PC-9 (cell line): ENCODE results near the gene LMOD1. TPM values are rescaled to one million over a fixed set of nuclear protein-coding genes. Genes with fewer than 3 reads are reported as not detected.

ENCODE experiments used
- BruUV-seq: library from RNA; stranded (reverse); fragments of 400-500 nt; replicated peaks from 2 replicates; lab custom pipeline; 2021; lab: Mats Ljungman, UMichigan
- CTCF ChIA-PET: fragments of 300-600 bp; sonication (Branson Sonifier 250); formaldehyde crosslinking; loops from one replicate; lab custom pipeline; 2022; ENCODE audit warnings: antibody characterized with exemption; lab: Charles Lee
- POLR2A ChIA-PET: fragments of 300-600 bp; sonication (Branson Sonifier 250); formaldehyde crosslinking; loops from one replicate; lab custom pipeline; 2022; ENCODE audit warnings: antibody characterized with exemption; ENCODE audit not compliant: unreplicated experiment; lab: Charles Lee
- DNase-seq, 2 experiments: peaks; one replicate each; pipeline versions ENCODE4 v3.0.0 to v3.0.0-alpha.2; 2015 to 2022; ENCODE audit warnings: mixed read lengths in 1 of 2
- H2AFZ ChIP-seq: fragments of 200-600 bp; sonication (generic); 2 replicates; pipeline ENCODE4 v1.8.1; 2017; ENCODE audit warnings: antibody characterized with exemption
- H3F3A ChIP-seq: fragments of 200-600 bp; sonication (generic); 2 replicates; pipeline ENCODE4 v1.8.1; 2017; ENCODE audit warnings: antibody characterized with exemption, mild to moderate bottlenecking, low read depth; ENCODE audit not compliant: insufficient read depth
- H3K27ac ChIP-seq: fragments of 200-600 bp; sonication (generic); 2 replicates; pipeline ENCODE4 v1.6.1; 2016; ENCODE audit warnings: mixed run types
- H3K27me3 ChIP-seq: fragments of 200-600 bp; sonication (generic); 2 replicates; pipeline ENCODE4 v1.6.1; 2016; ENCODE audit warnings: low read depth, mixed run types; ENCODE audit not compliant: insufficient read depth
- H3K36me3 ChIP-seq: fragments of 200-600 bp; sonication (generic); 2 replicates; pipeline ENCODE4 v1.6.1; 2016; ENCODE audit warnings: low read depth, mixed run types
- H3K4me1 ChIP-seq: fragments of 200-600 bp; sonication (generic); replicated peaks from 2 replicates; pipeline ENCODE4 v1.6.1; 2016; ENCODE audit warnings: mixed run types; ENCODE audit not compliant: insufficient read depth
- H3K4me2 ChIP-seq: fragments of 200-600 bp; sonication (generic); 2 replicates; pipeline ENCODE4 v1.6.1; 2017; ENCODE audit warnings: mixed run types
- H3K4me3 ChIP-seq: fragments of 200-600 bp; sonication (generic); 2 replicates; pipeline ENCODE4 v1.6.1; 2016; ENCODE audit warnings: mixed run types
- H3K79me2 ChIP-seq: fragments of 200-600 bp; sonication (generic); 2 replicates; pipeline ENCODE4 v1.6.1; 2017; ENCODE audit warnings: low read depth, mixed run types
- H3K9me2 ChIP-seq: fragments of 200-600 bp; sonication (generic); 2 replicates; pipeline ENCODE4 v1.8.1; 2017; ENCODE audit warnings: mild to moderate bottlenecking; ENCODE audit not compliant: insufficient read depth
- H3K9me3 ChIP-seq: fragments of 200-600 bp; sonication (generic); 2 replicates; pipeline ENCODE4 v1.8.1; 2016; ENCODE audit warnings: low read depth; ENCODE audit not compliant: insufficient read depth
- H4K20me1 ChIP-seq: fragments of 200-600 bp; sonication (generic); 2 replicates; pipeline ENCODE4 v1.8.1; 2017; ENCODE audit not compliant: insufficient read depth
- EZH2 ChIP-seq: fragments of 200-600 bp; sonication (generic); IDR thresholded peaks from 2 replicates; pipeline ENCODE4 v1.8.0; 2017; ENCODE audit warnings: antibody characterized with exemption, low read depth
- intact Hi-C: fragments of 100-400 bp; cut with micrococcal nuclease; formaldehyde crosslinking; loops from one replicate; pipeline ENCODE4 v1.10.0; 2022; ENCODE audit not compliant: unreplicated experiment
- total RNA-seq: library from RNA; stranded (reverse); gene quantifications from 2 replicates; pipeline ENCODE4 v1.2.3, GENCODE V29; 2021
- TF ChIP-seq, protein P1 (sequence below): fragments of 200-600 bp; sonication (generic); conservative IDR thresholded peaks from 2 replicates; pipeline ENCODE4 v1.6.1; 2017; ENCODE audit warnings: mixed run types, antibody characterized with exemption, mild to moderate bottlenecking, moderate library complexity

LMOD1 gene
- total RNA-seq, 1 experiment from 2014 or later = 0.74 TPM

- Histone ChIP-seq H3K4me3 (no peak overlapping the region), H3K36me3 (peaks cover 8% of the 10 kb centered on the region; the same call in 1 of the 2 replicates), H3K9me2 (no peaks in the 10 kb centered on the region), H3K4me2 (no peak overlapping the region), H3K27ac (no peak overlapping the region), H4K20me1 (no peaks in the 10 kb centered on the region), H3K27me3 (no peaks in the 10 kb centered on the region), H3K79me2 (peaks cover 35% of the 10 kb centered on the region), H2AFZ (no peak overlapping the region), H3K9me3 (no peaks in the 10 kb centered on the region), H3K4me1 (peaks cover 9% of the 10 kb centered on the region), H3F3A (peaks cover 9% of the 10 kb centered on the region; the same call in 1 of the 2 replicates)
- no peak for DNase-seq
- CTCF ChIA-PET = interaction anchor here (0.6 kb wide), 1 partner anchor 503 kb away, joined by 4 read pairs; no protein-coding TSS in a partner anchor
- intact Hi-C loops = no loop called here
- POLR2A ChIA-PET = no interaction called here
- BruUV-seq = no TSS peak
- TF ChIP-seq, protein P1, sequence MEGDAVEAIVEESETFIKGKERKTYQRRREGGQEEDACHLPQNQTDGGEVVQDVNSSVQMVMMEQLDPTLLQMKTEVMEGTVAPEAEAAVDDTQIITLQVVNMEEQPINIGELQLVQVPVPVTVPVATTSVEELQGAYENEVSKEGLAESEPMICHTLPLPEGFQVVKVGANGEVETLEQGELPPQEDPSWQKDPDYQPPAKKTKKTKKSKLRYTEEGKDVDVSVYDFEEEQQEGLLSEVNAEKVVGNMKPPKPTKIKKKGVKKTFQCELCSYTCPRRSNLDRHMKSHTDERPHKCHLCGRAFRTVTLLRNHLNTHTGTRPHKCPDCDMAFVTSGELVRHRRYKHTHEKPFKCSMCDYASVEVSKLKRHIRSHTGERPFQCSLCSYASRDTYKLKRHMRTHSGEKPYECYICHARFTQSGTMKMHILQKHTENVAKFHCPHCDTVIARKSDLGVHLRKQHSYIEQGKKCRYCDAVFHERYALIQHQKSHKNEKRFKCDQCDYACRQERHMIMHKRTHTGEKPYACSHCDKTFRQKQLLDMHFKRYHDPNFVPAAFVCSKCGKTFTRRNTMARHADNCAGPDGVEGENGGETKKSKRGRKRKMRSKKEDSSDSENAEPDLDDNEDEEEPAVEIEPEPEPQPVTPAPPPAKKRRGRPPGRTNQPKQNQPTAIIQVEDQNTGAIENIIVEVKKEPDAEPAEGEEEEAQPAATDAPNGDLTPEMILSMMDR = no peak
- no peak for TF ChIP-seq EZH2
Observed at GRCh38 chr1:201988601-201989000, 42.3 kb upstream of the LMOD1 start.

- no peak overlapping the region for H3K4me3 ChIP-seq
- H3K27ac ChIP-seq = no peak overlapping the region
- no peaks in the 10 kb centered on the region for H3K9me3 ChIP-seq
- no peaks in the 10 kb centered on the region for H4K20me1 ChIP-seq
- ChIA-PET CTCF (no interaction called here), POLR2A (interaction anchor here (0.6 kb wide), 1 partner anchor 14 kb away, joined by 11 read pairs; no protein-coding TSS in a partner anchor)
- no peak for DNase-seq
- TF ChIP-seq, protein P1 = no peak
- TF ChIP-seq EZH2 = no peak
- peaks cover 14% of the 10 kb centered on the region for H3K4me1 ChIP-seq
- H2AFZ ChIP-seq = no peak overlapping the region
- peaks cover 13% of the 10 kb centered on the region; the same call in 1 of the 2 replicates for H3F3A ChIP-seq
- H3K4me2 ChIP-seq = no peak overlapping the region
- no TSS peak for BruUV-seq
- intact Hi-C loops = no loop called here
- no peaks in the 10 kb centered on the region for H3K27me3 ChIP-seq
- H3K9me2 ChIP-seq = no peaks in the 10 kb centered on the region
- peaks cover 8% of the 10 kb centered on the region; the same call in 1 of the 2 replicates for H3K36me3 ChIP-seq
- H3K79me2 ChIP-seq = peaks cover 39% of the 10 kb centered on the region
Observed at GRCh38 chr1:201985355-201985754, 39.0 kb upstream of the LMOD1 start.

- intact Hi-C loops = no loop called here
- CTCF ChIA-PET = interaction anchor here (0.6 to 0.7 kb wide), 2 partner anchors 29 to 98 kb away, joined by 4 read pairs; no protein-coding TSS in a partner anchor
- Histone ChIP-seq H3K4me1 (peaks cover 14% of the 10 kb centered on the region), H4K20me1 (no peaks in the 10 kb centered on the region), H3K9me2 (no peaks in the 10 kb centered on the region), H3K4me2 (peak overlapping the region; percentile 86), H3F3A (peaks cover 13% of the 10 kb centered on the region; the same call in 1 of the 2 replicates), H3K79me2 (peaks cover 39% of the 10 kb centered on the region), H3K27me3 (no peaks in the 10 kb centered on the region), H3K9me3 (no peaks in the 10 kb centered on the region), H3K27ac (no peak overlapping the region), H2AFZ (no peak overlapping the region), H3K4me3 (peak overlapping the region; percentile 72; the same call in 1 of the 2 replicates), H3K36me3 (peaks cover 8% of the 10 kb centered on the region; the same call in 1 of the 2 replicates)
- DNase-seq = no peak
- TF ChIP-seq EZH2 = no peak
- TF ChIP-seq, protein P1 = no peak
- POLR2A ChIA-PET = interaction anchor here (0.7 kb wide), 2 partner anchors 169 to 188 kb away, joined by 4 to 23 read pairs; no protein-coding TSS in a partner anchor
- BruUV-seq = no TSS peak
Observed at GRCh38 chr1:201984446-201984845, 38.1 kb upstream of the LMOD1 start.
